OCI-LY7 (cell line): Measurements from ENCODE around the gene OOSP1.

Experiments used
- CTCF ChIP-seq: fragments of 200-600 bp; sonication (generic); conservative IDR thresholded peaks from 2 replicates; pipeline ENCODE4 v1.5.1; 2014; ENCODE audit warnings: mild to moderate bottlenecking, antibody characterized with exemption, low read length, moderate library complexity, mixed read lengths
- EZH2phosphoT487 ChIP-seq: fragments of 200-600 bp; sonication (generic); IDR thresholded peaks from 2 replicates; pipeline ENCODE4 v1.6.1; 2018; ENCODE audit warnings: low read depth, borderline replicate concordance, mild to moderate bottlenecking, mixed run types, antibody characterized with exemption, low read length, moderate library complexity, mixed read lengths

DNA sequence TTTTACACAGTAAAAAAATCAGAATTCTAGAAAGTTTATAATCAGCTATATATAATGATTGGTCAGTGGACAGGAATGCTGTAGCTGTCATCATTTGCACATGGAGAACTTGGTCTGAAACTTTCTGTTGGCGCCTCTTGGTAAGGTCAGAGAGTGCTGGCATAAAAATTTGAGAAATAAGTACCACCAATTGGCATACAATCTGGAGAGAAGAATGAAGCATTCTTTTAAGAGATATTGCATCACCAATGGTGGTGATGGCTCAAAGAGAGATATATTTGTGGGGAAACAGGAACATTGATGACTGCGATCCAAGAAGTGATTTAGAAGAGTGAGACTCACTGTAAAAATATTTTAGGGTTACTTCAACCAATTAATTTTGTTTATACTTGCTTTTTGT is 19.8 kb upstream of the OOSP1 start:
- no peak for TF ChIP-seq CTCF
- TF ChIP-seq EZH2phosphoT487 = no peak
